Fibroblast of gingiva (primary cell): ENCODE measurements around the gene CHST15.
A peak's percentile ranks its signal among the peaks of the same experiment; 100 is the strongest.

ENCODE experiments used
- DNase-seq: peaks from one replicate; pipeline ENCODE4 v3.0.0-alpha.2; 2011; ENCODE audit warnings: low read depth

The CHST15 gene

DNA sequence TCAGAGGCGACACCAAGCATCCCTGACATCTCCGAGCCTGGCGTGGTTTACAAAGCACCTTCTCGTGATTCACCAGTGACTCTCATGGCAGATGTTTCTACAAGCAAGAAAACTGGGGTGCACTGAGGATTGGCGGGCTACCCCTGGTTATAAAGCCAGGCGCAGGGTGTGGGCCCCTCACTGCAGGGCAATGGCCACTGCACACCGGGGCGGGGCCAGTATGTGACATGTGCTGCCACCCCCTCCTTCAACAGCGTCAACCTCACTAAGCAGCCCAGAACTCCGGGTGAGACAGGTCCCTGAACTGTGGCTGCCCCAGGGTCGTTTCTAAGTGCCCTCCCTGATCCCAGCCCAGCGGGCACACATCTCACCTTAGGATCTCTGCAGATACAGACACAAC is 63.8 kb downstream of the CHST15 start:
- no peak for DNase-seq

DNA sequence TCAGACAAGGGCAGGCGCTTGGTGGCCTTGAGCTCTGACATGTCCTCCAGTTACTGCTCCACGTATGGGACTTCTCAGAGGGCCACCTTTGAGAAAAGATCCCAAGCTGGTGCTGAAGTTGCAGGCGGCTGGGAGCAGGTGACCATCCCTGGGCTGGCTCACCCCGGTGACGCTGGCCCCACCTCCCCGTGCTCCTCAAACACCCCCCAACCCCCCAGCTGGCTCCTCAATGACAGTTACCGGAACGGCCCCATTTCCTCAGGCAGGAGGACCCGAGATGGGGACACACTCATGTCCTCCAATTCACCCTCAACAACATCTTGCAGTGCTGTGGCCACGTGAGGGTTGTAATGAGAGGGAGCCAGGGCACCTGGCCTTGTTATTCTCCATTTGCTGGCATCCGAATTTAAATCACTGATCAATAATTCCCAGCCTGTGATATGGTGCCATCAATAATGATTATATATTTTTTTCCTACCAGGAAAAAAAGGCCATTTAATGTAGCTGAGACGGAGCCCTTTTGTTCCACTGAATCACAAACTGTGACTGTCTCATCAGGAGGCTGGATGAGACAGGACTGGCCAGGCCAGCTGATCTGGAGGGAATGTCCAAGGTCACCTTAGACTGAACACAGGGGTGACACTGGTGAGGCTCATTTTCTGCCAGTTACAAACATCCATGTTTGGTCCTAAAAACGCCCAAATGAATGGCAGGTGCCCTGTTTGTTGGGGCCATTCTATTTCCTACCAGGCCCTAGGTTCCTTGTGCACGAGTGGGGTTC is 64.5 kb downstream of the CHST15 start:
- no peak for DNase-seq

DNA sequence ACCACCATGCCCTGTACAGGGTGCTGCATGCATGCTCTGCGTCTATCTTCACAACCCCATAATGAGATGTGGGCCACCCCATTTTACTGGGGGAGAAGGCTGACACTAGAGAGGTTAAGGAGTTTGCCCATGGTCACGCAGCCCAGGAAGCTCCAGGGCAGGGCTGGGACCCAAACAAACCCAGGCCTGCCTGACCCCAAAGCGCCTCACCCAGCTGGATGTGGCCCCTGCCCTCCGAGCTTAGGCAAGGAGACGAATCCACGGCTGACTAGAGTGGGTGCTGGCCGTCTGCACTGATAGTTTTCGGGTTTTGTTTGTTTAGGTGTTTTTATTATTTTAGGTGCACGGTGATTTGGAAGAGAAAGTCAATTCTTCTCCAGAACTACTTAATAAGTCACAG is 65.7 kb downstream of the CHST15 start:
- no peak for DNase-seq

DNA sequence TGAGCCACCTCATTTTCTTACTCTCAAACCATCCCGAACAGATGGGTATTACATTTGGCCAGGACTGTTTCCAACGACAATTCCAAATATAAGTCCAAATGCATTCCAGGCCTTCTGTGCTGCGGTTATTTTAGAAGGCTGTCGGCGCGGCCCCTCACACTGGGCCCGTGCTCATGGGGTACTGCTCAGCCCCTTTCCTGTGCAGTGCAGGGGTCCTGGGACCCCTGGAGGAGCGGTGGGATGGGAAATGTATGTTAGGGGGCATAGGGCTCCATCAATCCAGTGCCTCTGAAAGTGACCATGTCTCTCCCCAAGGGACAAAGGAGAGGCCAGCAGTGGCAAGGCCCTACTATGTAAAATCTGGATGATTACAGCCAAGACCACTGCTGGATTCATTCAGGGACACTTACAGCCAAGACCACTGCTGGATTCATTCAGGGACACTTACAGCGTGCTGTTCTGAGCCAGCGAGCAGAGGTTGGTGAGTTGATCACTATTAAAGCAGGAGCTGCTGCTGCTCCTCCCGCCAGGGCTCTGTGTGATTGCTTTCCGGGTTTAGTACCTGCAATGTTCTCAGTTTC is 66.3 kb downstream of the CHST15 start:
- DNase-seq: no peak

DNA sequence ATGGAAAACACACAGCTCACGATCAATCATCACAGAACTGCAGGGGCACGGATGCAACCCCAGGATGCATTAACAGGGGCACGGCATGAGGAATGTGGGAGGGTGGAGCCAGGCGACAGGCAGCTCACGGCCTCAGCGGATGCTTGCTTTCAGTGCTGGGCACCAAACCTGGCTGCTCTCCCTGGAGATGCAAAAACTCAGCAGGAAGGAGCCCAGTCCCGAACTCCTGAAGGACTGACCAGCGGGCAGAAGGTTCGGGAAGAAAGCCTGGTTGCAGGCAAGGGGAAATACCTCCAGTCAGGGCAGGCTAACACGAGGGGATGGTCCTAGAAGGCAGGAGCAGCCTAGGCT is 66.8 kb downstream of the CHST15 start:
- no peak for DNase-seq

DNA sequence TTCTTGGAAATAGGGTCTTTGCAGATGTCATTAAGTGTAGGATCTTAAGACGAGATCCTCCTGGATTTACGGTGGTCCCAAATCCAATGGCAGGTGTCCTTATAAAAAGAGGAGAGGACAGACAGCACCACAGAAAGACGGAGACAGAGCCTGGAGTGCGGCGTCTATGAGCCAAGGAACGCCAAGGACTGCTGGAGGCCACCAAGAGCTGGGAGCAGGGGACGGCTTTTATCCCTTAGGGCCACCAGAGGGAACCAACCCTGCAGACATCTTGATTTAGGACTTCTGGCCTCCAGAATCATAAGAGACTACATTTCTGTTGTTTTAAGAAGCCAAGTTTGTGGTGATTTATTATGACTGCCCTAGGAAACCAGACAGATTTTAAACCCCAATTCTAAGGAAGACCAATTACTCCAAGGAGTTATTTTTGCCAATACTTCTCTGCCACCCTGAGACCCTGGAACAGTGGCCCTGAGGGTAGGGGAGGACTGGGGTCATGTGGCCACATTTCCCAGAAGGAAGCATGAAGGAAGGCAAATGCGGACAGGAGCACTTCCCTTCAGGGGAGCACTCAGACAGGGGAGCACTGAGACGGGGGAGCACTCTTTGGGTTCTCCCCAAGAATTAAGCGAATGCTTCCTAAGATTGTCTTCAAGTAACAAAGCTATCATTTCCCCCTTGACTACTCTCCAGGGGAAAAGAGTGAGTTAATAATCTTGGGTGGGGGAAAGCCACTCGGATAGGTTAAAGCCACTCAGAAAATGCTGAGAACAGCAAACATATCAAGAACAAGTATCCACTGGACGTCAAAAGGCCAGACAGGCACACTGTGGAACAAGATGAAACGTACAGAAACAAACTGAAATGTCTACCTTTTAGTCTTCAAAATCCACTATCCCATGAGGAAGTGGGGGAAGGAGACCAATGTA is 67.5 kb downstream of the CHST15 start:
- DNase-seq: peak; percentile 63

DNA sequence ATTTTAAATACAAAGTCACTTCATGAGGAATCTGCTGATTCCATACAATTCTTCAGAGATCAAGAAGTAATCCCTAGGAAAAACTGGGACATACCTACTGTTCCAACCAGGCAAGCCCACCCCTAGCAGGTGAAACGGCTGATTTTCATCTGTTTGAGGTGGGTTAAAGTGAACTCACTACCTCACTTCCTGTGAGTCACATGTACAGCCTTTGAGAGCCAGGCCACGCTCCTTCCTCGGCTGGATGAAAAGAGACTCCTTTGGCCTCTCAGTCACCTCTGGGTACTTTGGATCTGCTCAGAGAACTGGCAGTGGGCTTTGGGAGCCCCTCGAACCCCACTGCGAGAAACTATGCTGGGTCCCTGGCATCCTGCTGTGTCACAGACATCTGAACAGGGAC is 68.2 kb downstream of the CHST15 start:
- DNase-seq: no peak

DNA sequence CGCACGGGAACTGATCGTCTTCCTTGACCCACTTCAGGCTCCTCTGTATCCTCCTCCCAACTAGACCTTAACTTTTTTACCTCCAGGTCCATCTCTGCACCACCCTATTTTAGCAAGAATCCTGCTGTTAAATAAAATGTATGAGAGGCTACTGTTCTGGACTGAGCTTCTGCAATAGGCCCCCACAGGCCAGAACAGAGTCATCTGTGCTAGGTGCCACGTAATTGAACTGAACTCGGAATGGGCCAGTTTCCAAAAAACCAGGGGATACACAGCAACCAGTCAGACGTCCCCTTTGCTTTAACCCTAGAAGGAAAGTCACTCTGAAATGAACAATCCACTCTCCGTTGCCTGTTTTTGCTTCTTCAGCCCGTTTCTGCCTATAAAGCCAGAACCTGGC is 71.3 kb downstream of the CHST15 start:
- DNase-seq: no peak

DNA sequence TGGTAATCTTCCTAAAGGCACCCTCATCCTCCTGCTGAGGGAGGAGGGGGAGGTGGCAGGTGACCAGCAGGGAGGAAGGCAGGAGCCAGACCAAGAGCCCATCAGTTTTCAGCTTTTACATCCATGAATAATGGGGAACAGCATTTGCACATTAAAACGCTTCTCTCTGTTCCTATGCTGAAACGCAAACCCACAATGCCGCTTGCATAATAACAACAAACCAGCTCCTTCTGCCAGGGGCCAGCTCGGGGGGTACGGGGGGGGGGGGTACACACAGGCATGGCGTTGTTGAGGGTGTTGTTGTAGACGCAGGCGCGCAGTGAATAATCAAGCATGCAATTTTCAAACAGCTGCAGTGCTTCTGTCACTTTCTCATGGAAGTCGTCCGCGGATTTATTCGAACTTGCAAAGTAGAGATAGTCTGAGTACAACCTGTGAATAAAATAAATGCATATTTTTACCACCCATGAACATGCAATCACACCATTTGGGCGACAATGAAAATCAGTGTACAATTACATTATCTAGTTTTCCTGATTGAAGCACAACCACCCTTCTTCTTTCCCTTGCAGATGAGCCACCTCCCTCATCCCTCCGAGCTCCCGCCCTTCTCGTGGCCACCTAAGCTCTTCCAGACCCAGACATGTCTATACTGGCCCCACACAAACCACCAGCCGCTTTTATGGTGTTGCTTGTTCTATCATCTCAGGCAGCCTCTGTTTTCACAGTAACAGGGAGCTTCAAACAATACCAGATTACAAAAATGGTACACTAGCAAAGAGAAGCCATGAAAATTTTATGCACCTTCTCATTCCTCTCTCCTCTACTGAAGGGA is 72.2 kb downstream of the CHST15 start:
- no peak for DNase-seq

DNA sequence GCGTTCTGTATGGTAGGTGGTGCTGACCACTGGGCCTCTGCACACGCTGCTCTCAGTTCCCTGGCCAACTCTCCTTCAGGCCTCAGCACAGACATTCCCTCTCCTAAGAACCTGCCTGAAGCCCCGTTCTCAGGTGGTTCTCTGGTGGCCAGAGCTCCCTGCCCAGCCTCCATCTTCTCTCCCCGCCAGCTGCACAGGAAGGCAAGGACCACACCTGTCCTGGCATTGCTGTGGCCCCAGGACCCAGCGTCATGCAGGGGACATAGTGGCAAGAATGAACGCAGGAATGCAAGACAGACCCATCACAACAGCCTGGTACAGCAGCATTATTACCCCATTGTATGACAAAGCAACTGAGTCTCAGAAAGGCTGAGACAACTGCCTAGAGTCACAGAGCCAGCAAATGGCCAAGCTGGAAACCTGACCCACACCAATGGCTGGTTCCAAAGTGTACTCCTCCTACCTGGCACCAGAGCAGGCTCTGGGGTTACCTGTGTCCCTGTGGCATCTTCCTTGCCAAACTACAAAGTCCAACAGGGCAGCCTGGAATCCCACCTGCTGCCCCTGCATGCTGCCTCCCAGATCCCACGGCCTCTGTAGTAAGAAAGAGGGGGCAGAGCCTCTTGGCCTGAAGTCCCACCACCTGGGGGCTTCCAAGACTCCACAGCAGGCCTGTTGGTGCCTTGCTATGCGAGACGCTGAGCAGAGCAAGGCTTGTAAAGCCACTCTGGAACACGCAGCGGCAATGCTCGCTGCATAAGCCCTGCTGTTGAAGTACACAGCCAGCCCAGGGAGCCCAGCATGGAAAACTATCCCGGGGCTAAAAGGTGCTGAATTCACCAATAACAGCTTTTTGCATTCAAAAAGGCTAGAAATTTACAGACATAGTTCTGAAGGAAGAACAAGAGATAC is 73.3 kb downstream of the CHST15 start:
- DNase-seq: no peak

DNA sequence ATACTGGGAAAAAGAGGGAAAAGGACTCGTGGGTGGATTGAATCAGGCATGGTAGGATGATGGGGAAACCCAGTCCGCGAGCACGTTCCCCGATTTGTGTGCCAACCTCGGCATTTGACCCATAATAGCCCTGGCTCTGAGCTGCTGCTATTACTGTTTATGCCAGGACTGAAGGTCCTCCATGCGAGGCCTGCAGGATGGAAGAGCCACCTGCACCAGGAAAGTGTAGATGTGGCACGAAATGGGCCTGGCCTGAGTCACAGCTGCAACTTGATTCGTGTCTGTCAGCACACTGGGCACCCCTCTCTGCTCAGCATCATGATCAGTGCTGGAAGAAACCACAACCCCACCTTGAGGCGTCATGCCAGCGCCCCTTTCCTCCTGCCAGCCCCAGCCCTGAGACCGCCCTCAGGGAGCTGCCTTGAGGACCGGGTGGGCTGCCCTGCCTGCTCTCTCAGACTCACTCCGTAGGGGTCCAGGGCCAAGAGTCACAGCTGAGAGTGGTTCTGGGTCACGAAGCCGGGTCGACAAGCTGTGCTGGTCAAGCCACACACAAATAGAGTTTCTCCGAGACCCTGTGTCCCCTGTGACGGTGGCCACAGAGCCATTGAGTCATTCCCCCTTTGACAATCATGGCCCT is 74.4 kb downstream of the CHST15 start:
- DNase-seq: no peak

DNA sequence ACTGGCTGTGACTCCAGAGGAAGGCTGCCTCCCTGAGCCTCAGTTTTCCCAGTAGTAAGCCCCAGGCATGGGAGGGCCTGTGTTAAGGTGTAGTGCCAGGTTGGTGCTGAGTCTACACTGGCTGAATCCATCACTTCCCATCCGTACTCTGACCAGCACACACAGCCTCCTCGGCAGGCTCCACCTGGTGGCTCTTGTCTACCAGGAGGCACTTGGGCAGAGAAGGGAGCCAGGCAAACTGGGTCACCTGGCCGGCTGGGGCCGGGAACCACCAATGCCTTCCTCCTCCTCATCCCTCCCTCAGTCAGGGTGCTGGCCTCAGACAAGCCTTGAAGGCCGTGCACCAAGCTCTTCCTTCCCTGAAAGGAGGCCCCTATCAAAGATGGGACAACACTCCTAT is 75.7 kb downstream of the CHST15 start:
- DNase-seq: no peak

DNA sequence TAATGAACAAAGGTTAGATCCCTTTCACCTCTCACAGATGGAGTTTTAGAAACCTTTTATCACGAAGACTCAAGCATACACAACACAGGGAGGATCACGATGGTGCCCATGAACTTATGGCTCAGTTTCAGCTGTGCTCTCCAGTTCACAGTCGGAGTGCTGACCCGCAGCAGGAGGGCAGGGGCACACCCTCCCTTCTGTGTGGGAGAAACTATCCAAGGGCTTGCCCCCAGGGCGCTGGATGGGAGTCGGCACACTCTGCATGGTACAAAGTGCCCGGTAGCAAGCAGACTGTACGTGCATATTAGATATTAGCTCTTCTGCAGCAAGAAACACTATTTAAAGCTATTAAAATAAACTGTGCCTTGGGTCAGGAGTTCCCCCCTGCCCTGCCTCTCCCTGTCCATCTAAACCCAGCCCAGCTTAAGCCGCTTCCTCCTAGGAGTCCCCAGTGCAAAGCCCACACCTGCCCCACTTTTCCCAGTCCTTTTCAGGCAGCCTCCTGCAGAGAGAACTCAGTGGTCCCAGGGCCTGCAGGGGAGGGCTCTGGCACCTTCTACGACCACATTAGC is 76.5 kb downstream of the CHST15 start:
- DNase-seq: no peak

DNA sequence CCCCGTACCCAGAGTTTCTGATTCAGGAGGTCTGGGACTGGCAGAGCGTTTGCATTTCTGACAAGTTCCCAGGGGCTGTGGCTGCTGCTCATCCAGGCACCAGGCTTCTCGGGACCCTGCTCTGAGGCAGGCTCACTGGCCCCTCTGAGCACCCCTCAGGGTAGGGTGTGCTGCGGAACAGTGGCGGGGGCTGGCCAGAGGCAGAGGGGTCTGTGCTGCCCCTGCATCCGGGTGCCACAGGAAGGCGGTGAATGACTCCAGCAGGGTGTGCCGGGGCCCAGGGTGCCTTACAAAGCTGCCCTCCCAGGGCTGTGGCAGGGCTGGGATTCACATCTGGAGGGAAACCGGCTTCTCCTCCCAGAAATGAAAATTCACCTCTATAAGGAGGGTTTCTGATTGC is 77.4 kb downstream of the CHST15 start:
- DNase-seq: no peak

DNA sequence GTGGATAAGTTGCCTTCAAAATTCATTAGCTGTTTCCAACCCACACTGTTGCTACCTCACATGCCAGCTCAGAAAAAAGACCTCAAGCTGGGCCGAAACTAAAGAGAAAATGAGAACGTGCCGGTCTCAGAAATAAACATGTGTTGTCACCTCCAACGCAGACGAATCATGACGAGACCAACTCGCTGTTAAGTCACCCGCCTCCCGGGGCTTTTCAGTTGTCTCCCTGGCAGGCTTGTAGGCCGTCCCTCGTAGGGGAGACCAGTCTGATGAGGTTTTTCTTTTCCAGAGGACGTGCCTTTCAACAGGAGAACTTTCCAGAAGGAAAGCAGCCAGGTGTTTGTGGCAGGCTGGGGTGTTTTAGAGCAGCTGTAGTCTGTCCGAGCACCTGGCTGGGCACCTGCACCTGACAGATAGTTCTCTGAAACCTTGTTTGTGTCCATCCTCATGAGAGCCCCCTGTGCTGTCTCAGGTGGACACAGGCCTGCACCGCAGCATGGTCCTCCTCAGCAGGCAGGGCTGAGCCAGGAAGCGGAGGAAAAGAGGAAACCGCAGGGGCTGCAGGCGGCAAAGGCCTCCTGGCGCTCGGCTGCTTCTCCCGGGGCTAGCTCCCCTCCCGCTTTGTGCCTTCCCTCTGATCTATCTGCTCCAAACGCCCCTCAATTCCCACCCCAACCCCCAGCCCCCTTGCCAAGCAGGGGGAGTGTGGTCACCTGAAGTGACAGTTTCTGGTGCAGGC is 78.8 kb downstream of the CHST15 start:
- DNase-seq: no peak

DNA sequence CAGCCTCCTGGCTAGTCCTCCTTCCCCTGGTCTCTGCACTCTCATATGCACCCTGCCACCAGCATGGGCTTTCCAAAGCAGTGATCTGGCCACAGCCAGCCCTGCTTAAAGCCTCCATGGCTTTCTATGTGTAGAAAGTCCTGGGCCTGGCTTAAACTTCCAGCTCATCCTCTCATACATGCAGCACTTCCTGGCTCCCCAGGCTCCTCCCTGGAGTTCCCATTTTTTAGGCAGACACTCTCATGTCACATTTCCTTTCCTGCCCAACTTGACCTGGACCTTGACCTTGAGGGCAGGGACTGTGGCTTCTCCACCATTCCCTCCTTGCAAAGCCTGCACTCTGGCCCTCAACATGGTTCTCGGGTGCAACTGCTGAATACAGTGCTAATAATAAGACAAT is 79.5 kb downstream of the CHST15 start:
- DNase-seq: no peak

DNA sequence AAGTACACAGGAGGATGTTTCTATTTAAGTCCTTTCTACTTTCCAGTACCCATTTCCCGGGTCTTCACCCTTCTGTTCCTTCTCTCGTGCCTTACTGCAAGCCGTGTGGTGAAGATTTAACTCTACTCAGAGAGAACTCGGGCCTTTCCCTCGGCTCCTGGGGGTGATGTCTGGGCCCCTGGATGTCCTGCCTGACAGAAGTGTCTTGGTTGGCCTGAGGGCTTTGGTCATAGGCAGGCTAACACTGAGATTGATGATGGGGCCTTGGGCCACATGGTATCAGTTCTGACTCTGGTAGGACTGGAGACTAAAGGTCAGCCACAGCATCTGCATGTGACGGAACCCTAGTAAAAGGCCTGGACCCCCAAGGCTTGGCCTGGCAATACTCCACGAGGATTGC is 80.4 kb downstream of the CHST15 start:
- no peak for DNase-seq

DNA sequence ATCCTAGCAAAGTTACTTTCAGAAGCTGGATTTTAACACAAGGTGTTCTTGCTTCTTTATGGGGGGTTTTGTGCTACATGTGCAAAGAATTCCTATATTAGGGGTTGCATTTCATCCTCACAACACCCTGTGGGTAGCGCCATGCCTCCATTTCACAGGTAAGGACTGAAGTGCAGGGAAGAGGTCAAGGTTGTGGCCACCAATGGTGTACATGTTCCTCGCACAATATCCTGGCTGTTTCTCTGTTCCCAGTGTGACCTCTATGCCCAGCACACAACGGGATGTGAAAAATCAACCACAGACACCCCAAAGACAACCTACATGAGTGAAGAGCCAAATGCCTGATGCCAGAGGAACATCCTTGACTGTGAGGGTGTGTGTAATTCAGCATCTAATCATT is 80.8 kb downstream of the CHST15 start:
- DNase-seq: no peak

DNA sequence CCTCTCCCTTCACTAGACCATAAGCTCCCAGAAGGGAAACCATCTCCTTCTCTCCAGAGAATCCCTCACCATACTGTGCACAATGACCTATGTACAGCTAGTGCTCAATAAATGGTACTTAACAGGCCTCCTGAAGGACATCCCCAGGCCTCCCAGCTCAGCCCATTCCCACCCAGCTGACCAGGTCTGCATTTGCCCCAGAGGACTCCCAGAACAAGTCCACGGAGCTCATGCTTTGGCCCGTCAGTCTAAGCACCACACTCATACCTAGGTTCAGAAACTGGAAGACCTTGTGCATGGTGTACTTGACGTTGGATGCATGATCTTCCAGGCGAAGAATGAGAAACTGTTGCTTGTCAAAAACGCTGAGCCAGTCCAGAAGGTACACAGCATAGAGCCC is 81.3 kb downstream of the CHST15 start:
- no peak for DNase-seq

DNA sequence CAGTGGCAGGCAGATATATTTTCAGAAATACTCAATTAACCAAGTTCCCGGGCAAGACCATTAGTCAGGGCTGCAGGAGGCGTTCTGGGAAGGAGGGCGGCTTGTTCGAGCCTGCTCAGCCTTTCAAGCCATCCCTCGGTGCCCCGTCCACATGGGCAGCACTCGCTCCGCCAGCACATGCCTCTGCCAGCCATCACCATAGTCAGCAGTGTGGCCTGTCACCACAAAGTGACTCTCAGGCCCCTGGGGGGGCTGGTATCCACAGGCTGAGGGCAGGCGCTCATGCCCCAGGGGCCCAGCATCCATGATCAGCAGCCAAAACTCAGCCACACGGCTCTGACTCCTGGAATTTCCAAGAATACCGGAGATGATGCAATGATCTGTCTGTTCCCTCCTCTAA is 81.9 kb downstream of the CHST15 start:
- peak; percentile 14 for DNase-seq
